NT2/D1 (cell line): ENCODE data around the gene HRH2.

Experiments used
- SUZ12 ChIP-seq: IDR thresholded peaks from 2 replicates; pipeline ENCODE4 v1.6.1; 2011; ENCODE audit not compliant: insufficient read length, insufficient read depth; ENCODE audit errors: extremely low read depth
- YY1 ChIP-seq: IDR thresholded peaks from 2 replicates; pipeline ENCODE4 v1.6.1; 2011; ENCODE audit not compliant: insufficient read length, insufficient read depth

GRCh38 chr5:175741556-175741955 is 83.7 kb downstream of the HRH2 start:
- TF ChIP-seq YY1 (no peak), SUZ12 (no peak)
